Activated naive CD8-positive, alpha-beta T cell treated with anti-CD3 and anti-CD28 coated beads for 36 hours (primary cell): ENCODE data around the gene PTCH1. TPM values are rescaled to one million over a fixed set of nuclear protein-coding genes. Genes with fewer than 3 reads are reported as not detected.

ENCODE experiments used
- DNase-seq: peaks from one replicate; pipeline ENCODE4 v3.0.0; 2021
- H3K27ac Mint-ChIP-seq: one replicate; pipeline ENCODE4 v1.8.0; 2022; ENCODE audit warnings: mild to moderate bottlenecking, moderate library complexity, mixed read lengths
- H3K27me3 Mint-ChIP-seq: one replicate; pipeline ENCODE4 v1.8.0; 2022; ENCODE audit warnings: mild to moderate bottlenecking, mixed read lengths
- H3K36me3 Mint-ChIP-seq: one replicate; pipeline ENCODE4 v1.8.0; 2021; ENCODE audit warnings: mild to moderate bottlenecking, mixed read lengths
- H3K4me1 Mint-ChIP-seq: one replicate; pipeline ENCODE4 v1.8.0; 2021; ENCODE audit warnings: mixed read lengths
- H3K4me3 Mint-ChIP-seq: one replicate; pipeline ENCODE4 v1.8.0; 2022; ENCODE audit warnings: mild to moderate bottlenecking, moderate library complexity, mixed read lengths
- H3K9me3 Mint-ChIP-seq: one replicate; pipeline ENCODE4 v1.8.0; 2022; ENCODE audit warnings: mixed read lengths
- total RNA-seq, 2 experiments: library from RNA; stranded (reverse); gene quantifications; one replicate each; pipeline ENCODE4 v1.2.3, GENCODE V29; 2021

PTCH1 gene
- total RNA-seq, 2 experiments from 2014 or later = 4.8 to 6.1 TPM

DNA sequence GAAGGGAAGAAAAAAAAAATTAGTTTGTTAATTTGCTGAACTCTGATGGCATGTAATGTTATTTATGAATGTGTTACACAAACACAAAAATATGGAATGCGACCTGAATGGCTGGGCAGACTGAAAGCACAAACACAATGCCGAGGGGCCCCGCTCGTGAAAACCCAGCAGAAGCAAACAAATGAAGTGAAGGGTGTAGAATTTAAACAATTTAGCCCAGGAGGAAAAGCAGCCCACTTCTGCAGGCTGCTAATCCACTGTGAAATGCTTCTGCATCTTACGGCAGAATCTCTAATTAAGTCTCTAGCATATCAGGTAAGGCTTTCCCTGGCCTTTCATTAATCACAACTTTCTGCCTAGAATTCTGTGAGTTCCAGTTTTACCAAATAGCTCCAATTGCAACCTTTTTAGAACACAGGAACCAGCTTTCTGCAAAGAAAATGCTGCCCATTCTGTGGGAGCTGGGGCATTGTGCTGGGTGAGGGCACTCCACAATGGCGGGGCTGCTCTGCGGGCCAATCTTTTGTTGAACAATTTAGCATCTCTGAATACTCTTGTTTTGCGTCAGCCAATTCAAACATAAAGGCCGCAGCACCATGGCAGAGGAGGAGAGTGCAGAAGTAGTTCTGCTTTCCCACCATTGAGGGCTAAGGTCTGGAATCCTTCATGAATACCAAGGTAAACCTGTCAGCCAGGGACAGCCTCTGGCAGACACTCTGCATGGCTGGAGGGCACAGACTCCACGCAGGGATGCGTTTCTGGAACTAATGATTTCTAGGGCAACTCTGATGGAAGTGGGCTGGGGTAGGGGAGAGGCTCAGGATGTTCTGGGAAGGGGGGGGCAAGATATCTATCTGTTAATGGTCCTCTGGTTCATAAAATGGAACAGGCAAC is 66.4 kb downstream of the PTCH1 start:
- peaks cover 5% of the 10 kb centered on the region for H3K36me3 Mint-ChIP-seq
- no peak for DNase-seq

DNA sequence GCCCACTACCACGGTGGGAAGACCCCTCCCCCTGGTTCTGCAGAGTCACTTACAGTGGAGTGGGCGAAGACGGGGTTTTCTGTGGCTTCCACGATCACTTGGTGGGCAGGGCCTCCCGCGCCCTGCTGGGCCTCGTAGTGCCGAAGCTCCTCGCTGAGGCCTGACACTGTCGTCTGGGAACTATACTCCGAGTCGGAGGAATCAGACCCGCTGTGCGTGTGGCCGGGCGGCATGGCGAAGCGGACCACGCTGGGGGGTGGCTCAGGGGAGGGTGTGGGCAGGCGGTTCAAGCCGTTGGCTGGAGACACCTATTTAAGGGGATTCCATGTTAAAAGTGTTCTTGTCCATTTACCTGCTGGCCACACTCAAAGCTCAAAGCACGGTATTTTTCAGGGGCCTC is 67.8 kb downstream of the PTCH1 start:
- Mint-ChIP-seq H3K4me1 (peaks cover 4% of the 10 kb centered on the region), H3K9me3 (no peaks in the 10 kb centered on the region), H3K27ac (no peak overlapping the region), H3K27me3 (no peaks in the 10 kb centered on the region), H3K36me3 (peaks cover 8% of the 10 kb centered on the region), H3K4me3 (no peak overlapping the region)
- DNase-seq = no peak

More for the DNA sequence above, 66.4 kb downstream of the PTCH1 start:
- H3K27ac Mint-ChIP-seq = no peak overlapping the region
- no peak overlapping the region for H3K4me3 Mint-ChIP-seq
- H3K27me3 Mint-ChIP-seq = no peaks in the 10 kb centered on the region
- peaks cover 4% of the 10 kb centered on the region for H3K4me1 Mint-ChIP-seq
- no peaks in the 10 kb centered on the region for H3K9me3 Mint-ChIP-seq

- Mint-ChIP-seq H3K4me1 (peaks cover 4% of the 10 kb centered on the region), H3K4me3 (no peak overlapping the region), H3K27me3 (no peaks in the 10 kb centered on the region), H3K36me3 (peaks cover 8% of the 10 kb centered on the region), H3K27ac (no peak overlapping the region), H3K9me3 (no peaks in the 10 kb centered on the region)
- DNase-seq = no peak
Measured at GRCh38 chr9:95447660-95448420, 68.9 kb downstream of the PTCH1 start.

DNA sequence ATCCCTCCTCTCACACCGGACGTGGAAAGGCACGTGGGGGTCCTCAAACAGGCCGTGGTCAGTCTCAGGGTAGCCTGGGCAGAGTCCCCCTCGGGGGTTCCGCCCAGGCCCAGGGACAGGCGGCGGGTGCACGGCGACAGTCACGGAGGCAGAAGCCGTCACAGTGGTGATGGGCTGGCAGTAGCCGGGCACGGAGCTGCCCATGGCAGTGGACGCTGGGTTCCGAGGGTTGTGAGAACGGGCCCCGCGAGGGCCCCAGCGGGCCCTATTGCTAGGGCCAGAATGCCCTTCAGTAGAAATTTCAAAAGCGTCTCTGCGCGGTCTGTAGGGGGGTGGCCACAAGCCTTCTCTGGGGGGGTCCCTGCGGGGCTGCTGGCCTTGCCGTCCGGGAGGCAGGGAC is 69.8 kb downstream of the PTCH1 start:
- Mint-ChIP-seq H3K27me3 (no peaks in the 10 kb centered on the region), H3K36me3 (peaks cover 8% of the 10 kb centered on the region), H3K4me3 (no peak overlapping the region), H3K27ac (no peak overlapping the region), H3K4me1 (peaks cover 4% of the 10 kb centered on the region), H3K9me3 (no peaks in the 10 kb centered on the region)
- no peak for DNase-seq

DNA sequence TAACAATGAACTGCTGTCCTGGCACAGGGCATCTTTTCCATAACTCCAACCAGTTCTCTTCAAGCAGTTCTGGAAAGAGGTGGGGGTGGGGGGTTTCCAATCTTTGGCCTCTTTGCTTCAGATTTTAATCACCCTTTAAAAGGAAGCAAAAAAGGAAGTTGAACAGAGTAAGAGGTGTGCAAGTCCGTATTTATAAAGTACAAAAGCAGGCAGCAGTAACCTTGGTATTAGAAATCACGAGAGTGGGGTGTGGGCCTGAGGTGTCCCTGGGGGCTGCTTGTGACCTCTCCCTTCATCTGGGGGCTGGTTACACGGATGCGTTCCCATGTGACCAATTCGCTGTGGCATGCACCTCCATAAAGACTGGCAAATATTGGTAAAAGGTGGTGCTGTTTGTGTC is 70.5 kb downstream of the PTCH1 start:
- H3K4me1 Mint-ChIP-seq = peaks cover 4% of the 10 kb centered on the region
- H3K4me3 Mint-ChIP-seq = no peak overlapping the region
- no peaks in the 10 kb centered on the region for H3K27me3 Mint-ChIP-seq
- no peak overlapping the region for H3K27ac Mint-ChIP-seq
- DNase-seq = no peak
- no peaks in the 10 kb centered on the region for H3K9me3 Mint-ChIP-seq
- H3K36me3 Mint-ChIP-seq = peaks cover 8% of the 10 kb centered on the region

GRCh38 chr9:95444160-95444559 is 72.6 kb downstream of the PTCH1 start:
- H3K27ac Mint-ChIP-seq = no peak overlapping the region
- DNase-seq = no peak
- H3K4me3 Mint-ChIP-seq = no peak overlapping the region
- no peaks in the 10 kb centered on the region for H3K27me3 Mint-ChIP-seq
- peaks cover 8% of the 10 kb centered on the region for H3K36me3 Mint-ChIP-seq
- H3K9me3 Mint-ChIP-seq = no peaks in the 10 kb centered on the region
- peaks cover 4% of the 10 kb centered on the region for H3K4me1 Mint-ChIP-seq

- no peaks in the 10 kb centered on the region for H3K27me3 Mint-ChIP-seq
- peaks cover 8% of the 10 kb centered on the region for H3K36me3 Mint-ChIP-seq
- H3K4me1 Mint-ChIP-seq = peaks cover 4% of the 10 kb centered on the region
- H3K9me3 Mint-ChIP-seq = no peaks in the 10 kb centered on the region
- no peak overlapping the region for H3K27ac Mint-ChIP-seq
- DNase-seq = no peak
- no peak overlapping the region for H3K4me3 Mint-ChIP-seq
Measured at GRCh38 chr9:95443301-95443700, 73.5 kb downstream of the PTCH1 start.

GRCh38 chr9:95441081-95441480 is 75.7 kb downstream of the PTCH1 start:
- Mint-ChIP-seq H3K9me3 (no peaks in the 10 kb centered on the region), H3K4me3 (no peak overlapping the region), H3K36me3 (peaks cover 7% of the 10 kb centered on the region), H3K27ac (no peak overlapping the region), H3K27me3 (no peaks in the 10 kb centered on the region), H3K4me1 (no peaks in the 10 kb centered on the region)
- DNase-seq = no peak

- H3K4me1 Mint-ChIP-seq = no peaks in the 10 kb centered on the region
- H3K36me3 Mint-ChIP-seq = peaks cover 4% of the 10 kb centered on the region
- H3K27ac Mint-ChIP-seq = no peak overlapping the region
- no peak for DNase-seq
- no peaks in the 10 kb centered on the region for H3K9me3 Mint-ChIP-seq
- no peaks in the 10 kb centered on the region for H3K27me3 Mint-ChIP-seq
- no peak overlapping the region for H3K4me3 Mint-ChIP-seq
Measured at GRCh38 chr9:95440447-95440846, 76.3 kb downstream of the PTCH1 start.

GRCh38 chr9:95438561-95439357 is 78.0 kb downstream of the PTCH1 start:
- Mint-ChIP-seq H3K36me3 (no peaks in the 10 kb centered on the region), H3K27ac (no peak overlapping the region), H3K27me3 (no peaks in the 10 kb centered on the region), H3K9me3 (no peaks in the 10 kb centered on the region), H3K4me3 (no peak overlapping the region), H3K4me1 (peaks cover 5% of the 10 kb centered on the region)
- no peak for DNase-seq

DNA sequence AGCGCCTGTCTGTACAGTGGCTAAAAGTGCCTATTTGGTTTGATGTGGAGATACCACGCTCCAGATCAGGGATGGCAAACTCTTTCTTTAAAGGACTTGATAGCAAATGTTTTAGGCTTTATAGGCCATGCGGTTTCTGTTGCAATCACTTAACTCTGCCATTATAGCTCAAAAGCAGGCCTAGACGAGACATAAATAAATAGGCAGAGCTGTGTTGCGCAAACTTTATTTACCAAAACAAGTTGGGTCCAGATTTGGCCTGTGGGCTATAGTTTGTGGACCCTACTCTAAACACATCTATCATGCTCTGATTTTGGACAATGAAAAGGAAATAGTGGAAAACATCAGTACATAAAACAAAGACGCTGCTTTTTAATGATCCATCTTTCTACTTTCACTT is 79.2 kb downstream of the PTCH1 start:
- no peaks in the 10 kb centered on the region for H3K27me3 Mint-ChIP-seq
- no peak for DNase-seq
- no peaks in the 10 kb centered on the region for H3K36me3 Mint-ChIP-seq
- no peak overlapping the region for H3K4me3 Mint-ChIP-seq
- no peak overlapping the region for H3K27ac Mint-ChIP-seq
- H3K9me3 Mint-ChIP-seq = no peaks in the 10 kb centered on the region
- H3K4me1 Mint-ChIP-seq = peaks cover 5% of the 10 kb centered on the region

DNA sequence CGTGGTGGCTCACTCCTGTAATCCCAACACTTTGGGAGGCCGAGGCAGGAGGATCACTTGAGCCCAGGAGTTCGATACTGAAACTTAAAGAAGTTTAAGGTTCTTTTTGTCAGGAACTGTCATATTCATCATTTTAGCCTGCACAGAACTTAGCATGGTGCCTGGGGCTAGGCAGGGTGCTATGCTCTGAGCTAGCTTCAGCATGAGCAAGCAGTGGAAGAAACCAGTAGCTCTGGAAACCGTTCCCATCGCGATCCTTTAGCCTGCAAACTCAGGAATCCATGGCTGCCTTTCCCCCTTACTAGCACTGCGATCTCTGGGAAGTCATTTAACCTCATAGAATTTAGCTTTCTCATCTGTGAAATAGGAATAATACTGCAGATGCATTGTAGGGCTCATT is 80.4 kb downstream of the PTCH1 start:
- no peaks in the 10 kb centered on the region for H3K9me3 Mint-ChIP-seq
- H3K36me3 Mint-ChIP-seq = no peaks in the 10 kb centered on the region
- H3K4me1 Mint-ChIP-seq = peaks cover 5% of the 10 kb centered on the region
- no peak overlapping the region for H3K27ac Mint-ChIP-seq
- no peak overlapping the region for H3K4me3 Mint-ChIP-seq
- H3K27me3 Mint-ChIP-seq = no peaks in the 10 kb centered on the region
- no peak for DNase-seq

- H3K27ac Mint-ChIP-seq = no peak overlapping the region
- H3K4me1 Mint-ChIP-seq = peaks cover 5% of the 10 kb centered on the region
- H3K36me3 Mint-ChIP-seq = no peaks in the 10 kb centered on the region
- no peaks in the 10 kb centered on the region for H3K27me3 Mint-ChIP-seq
- no peak overlapping the region for H3K4me3 Mint-ChIP-seq
- H3K9me3 Mint-ChIP-seq = no peaks in the 10 kb centered on the region
- DNase-seq = no peak
Measured at GRCh38 chr9:95435074-95435728, 81.6 kb downstream of the PTCH1 start.

GRCh38 chr9:95434116-95435073 is 82.4 kb downstream of the PTCH1 start:
- H3K27me3 Mint-ChIP-seq = no peaks in the 10 kb centered on the region
- no peak overlapping the region for H3K27ac Mint-ChIP-seq
- DNase-seq = no peak
- H3K4me3 Mint-ChIP-seq = no peak overlapping the region
- H3K36me3 Mint-ChIP-seq = no peaks in the 10 kb centered on the region
- H3K4me1 Mint-ChIP-seq = peaks cover 5% of the 10 kb centered on the region
- H3K9me3 Mint-ChIP-seq = peaks cover 2% of the 10 kb centered on the region
